Loucy (cell line): ENCODE measurements around the gene PTPRN2.

Source experiments
- H2AFZ ChIP-seq: fragments of 200-600 bp; sonication (generic); 2 replicates; pipeline ENCODE4 v1.6.0; 2016; ENCODE audit warnings: antibody characterized with exemption, mild to moderate bottlenecking, low read length, moderate library complexity
- H3F3A ChIP-seq: fragments of 200-600 bp; 2 replicates; pipeline ENCODE4 v1.6.0; 2016; ENCODE audit warnings: antibody characterized with exemption, low read depth, mild to moderate bottlenecking
- H3K27me3 ChIP-seq: fragments of 200-600 bp; sonication (generic); 2 replicates; pipeline ENCODE4 v1.6.1; 2014; ENCODE audit warnings: low read length, mild to moderate bottlenecking; ENCODE audit not compliant: insufficient read depth, poor library complexity, severe bottlenecking
- H3K36me3 ChIP-seq: fragments of 200-600 bp; sonication (generic); 2 replicates; pipeline ENCODE4 v1.6.1; 2016; ENCODE audit warnings: low read length; ENCODE audit not compliant: insufficient read depth
- H3K4me1 ChIP-seq: fragments of 200-600 bp; sonication (generic); 2 replicates; pipeline ENCODE4 v1.5.1; 2014; ENCODE audit warnings: low read length, mild to moderate bottlenecking; ENCODE audit not compliant: insufficient read depth, poor library complexity, severe bottlenecking
- H3K4me2 ChIP-seq: fragments of 200-600 bp; sonication (generic); 2 replicates; pipeline ENCODE4 v1.6.0; 2014; ENCODE audit warnings: antibody characterized with exemption, low read length, low read depth, mild to moderate bottlenecking; ENCODE audit not compliant: poor library complexity, severe bottlenecking
- H3K4me3 ChIP-seq: fragments of 200-600 bp; sonication (generic); 2 replicates; pipeline ENCODE4 v1.5.1; 2014; ENCODE audit warnings: low read length, mild to moderate bottlenecking, mixed read lengths; ENCODE audit not compliant: poor library complexity, severe bottlenecking
- H3K79me2 ChIP-seq: fragments of 200-600 bp; sonication (generic); 2 replicates; pipeline ENCODE4 v1.6.1; 2014; ENCODE audit warnings: low read length; ENCODE audit not compliant: insufficient read depth
- H3K9ac ChIP-seq: fragments of 200-600 bp; sonication (generic); 2 replicates; pipeline ENCODE4 v1.6.0; 2014; ENCODE audit warnings: mild to moderate bottlenecking, low read depth, low read length, moderate library complexity; ENCODE audit not compliant: poor library complexity, severe bottlenecking
- H3K9me2 ChIP-seq: fragments of 200-600 bp; sonication (generic); replicated peaks from 2 replicates; pipeline ENCODE4 v1.6.1; 2016; ENCODE audit warnings: low read depth, low read length, mixed read lengths
- H3K9me3 ChIP-seq: fragments of 200-600 bp; sonication (generic); 2 replicates; pipeline ENCODE4 v1.6.1; 2014; ENCODE audit warnings: mild to moderate bottlenecking, antibody characterized with exemption, low read length, low read depth; ENCODE audit not compliant: insufficient read depth
- H4K20me1 ChIP-seq: fragments of 200-600 bp; sonication (generic); 2 replicates; pipeline ENCODE4 v1.6.0; 2014; ENCODE audit warnings: antibody characterized with exemption, low read length, mild to moderate bottlenecking; ENCODE audit not compliant: insufficient read depth, poor library complexity, severe bottlenecking
- EZH2phosphoT487 ChIP-seq: fragments of 200-600 bp; IDR thresholded peaks from 2 replicates; pipeline ENCODE4 v1.6.1; 2018; ENCODE audit warnings: antibody characterized with exemption, mild to moderate bottlenecking, moderate library complexity, borderline replicate concordance
- TF ChIP-seq, protein P1 (sequence below): fragments of 200-600 bp; sonication (generic); conservative IDR thresholded peaks from 2 replicates; pipeline ENCODE4 v1.5.1; 2014; ENCODE audit warnings: mild to moderate bottlenecking, antibody characterized with exemption, low read length

Gene PTPRN2

DNA sequence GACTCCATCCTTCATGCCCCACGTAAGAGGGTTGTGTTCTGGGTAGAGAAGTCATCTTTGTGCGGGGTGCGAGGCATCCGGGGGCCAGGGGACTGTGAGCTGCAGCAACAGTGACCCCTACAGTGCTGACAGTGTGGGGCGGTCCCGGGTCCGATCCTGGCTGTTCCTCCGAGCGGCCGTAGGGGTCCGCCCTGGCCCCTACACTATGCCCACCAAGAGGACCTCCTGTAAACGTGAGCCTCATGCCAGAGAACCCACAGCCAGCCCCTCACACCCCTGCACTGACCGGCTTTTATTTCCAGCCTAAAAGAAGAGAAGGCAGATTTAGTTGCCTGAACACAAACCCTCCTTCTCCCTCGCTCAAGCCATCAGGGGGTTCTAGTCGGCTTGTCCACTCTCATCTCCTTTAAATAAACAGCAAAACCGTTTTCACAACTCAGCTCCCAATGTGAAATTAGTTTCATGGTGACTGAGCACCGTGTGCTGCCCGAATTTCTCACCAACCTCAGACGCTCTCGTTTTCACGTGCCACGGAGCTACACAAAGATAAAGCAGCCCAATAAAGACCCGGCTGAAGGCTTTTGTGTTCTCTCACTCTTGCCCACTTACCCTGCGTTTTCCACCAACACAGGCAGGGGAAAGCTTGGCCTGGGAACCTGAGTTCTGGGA, 588.6 kb downstream of the PTPRN2 start:
- no peaks in the 10 kb centered on the region for H3K36me3 ChIP-seq
- H2AFZ ChIP-seq: no peak overlapping the region
- H3K4me1 ChIP-seq: no peaks in the 10 kb centered on the region
- TF ChIP-seq EZH2phosphoT487: no peak
- TF ChIP-seq, protein P1, sequence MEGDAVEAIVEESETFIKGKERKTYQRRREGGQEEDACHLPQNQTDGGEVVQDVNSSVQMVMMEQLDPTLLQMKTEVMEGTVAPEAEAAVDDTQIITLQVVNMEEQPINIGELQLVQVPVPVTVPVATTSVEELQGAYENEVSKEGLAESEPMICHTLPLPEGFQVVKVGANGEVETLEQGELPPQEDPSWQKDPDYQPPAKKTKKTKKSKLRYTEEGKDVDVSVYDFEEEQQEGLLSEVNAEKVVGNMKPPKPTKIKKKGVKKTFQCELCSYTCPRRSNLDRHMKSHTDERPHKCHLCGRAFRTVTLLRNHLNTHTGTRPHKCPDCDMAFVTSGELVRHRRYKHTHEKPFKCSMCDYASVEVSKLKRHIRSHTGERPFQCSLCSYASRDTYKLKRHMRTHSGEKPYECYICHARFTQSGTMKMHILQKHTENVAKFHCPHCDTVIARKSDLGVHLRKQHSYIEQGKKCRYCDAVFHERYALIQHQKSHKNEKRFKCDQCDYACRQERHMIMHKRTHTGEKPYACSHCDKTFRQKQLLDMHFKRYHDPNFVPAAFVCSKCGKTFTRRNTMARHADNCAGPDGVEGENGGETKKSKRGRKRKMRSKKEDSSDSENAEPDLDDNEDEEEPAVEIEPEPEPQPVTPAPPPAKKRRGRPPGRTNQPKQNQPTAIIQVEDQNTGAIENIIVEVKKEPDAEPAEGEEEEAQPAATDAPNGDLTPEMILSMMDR: no peak
- H3F3A ChIP-seq: no peaks in the 10 kb centered on the region
- H3K9me3 ChIP-seq: peaks cover 5% of the 10 kb centered on the region; the same call in 1 of the 2 replicates
- H3K9ac ChIP-seq: no peak overlapping the region
- no peak overlapping the region for H3K4me3 ChIP-seq
- H3K4me2 ChIP-seq: no peak overlapping the region
- H3K9me2 ChIP-seq: no peaks in the 10 kb centered on the region
- H4K20me1 ChIP-seq: no peaks in the 10 kb centered on the region
- H3K79me2 ChIP-seq: no peaks in the 10 kb centered on the region
- H3K27me3 ChIP-seq: no peaks in the 10 kb centered on the region

DNA sequence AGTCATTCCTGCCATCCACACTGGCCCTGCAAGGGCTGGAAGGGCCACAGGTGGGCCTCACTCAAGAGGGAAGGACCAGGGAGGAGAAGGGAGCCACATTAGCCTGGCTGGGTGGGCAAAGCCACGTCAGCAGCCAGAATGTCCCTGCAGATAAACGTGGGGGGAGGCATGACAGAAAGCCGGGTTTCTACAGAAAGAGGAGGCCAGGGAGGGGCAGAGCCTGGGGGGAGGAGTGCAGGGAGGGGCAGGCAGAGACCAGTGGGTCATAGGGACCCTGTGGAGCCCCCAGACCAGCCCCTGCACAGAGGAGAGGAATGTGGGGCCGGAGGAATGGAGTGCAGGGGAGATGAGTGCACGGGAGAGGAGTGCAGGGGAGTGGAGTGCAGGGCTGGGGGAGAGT, 590.2 kb downstream of the PTPRN2 start:
- Histone ChIP-seq H3K9me3 (peaks cover 5% of the 10 kb centered on the region; the same call in 1 of the 2 replicates), H3K9ac (no peak overlapping the region), H3F3A (no peaks in the 10 kb centered on the region), H3K27me3 (no peaks in the 10 kb centered on the region), H3K36me3 (no peaks in the 10 kb centered on the region), H4K20me1 (no peaks in the 10 kb centered on the region), H3K4me3 (no peak overlapping the region), H3K4me1 (no peaks in the 10 kb centered on the region), H3K4me2 (no peak overlapping the region), H3K9me2 (no peaks in the 10 kb centered on the region), H3K79me2 (no peaks in the 10 kb centered on the region), H2AFZ (no peak overlapping the region)
- no peak for TF ChIP-seq EZH2phosphoT487
- TF ChIP-seq, protein P1: no peak

DNA sequence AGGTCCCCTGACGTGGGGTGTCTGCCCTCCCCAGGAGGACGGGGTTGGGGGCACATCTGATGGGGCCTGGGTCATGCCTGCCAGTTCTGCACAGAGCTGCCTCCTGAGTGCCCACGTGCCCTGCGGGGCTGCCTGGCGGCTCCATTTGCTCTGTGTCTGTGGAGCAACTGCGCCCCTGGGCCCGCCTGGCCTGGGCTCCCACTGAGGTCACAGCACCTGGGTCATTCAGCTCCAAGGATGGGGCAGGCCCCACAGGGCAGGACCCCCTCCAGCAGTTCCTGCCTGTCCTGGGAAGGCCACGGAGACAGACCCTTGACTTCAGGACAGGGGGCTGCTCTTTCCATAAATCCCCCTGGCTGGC, 590.6 kb downstream of the PTPRN2 start:
- Histone ChIP-seq H3K9ac (no peak overlapping the region), H3K4me2 (no peak overlapping the region)
- TF ChIP-seq, protein P1: no peak
- no peak for TF ChIP-seq EZH2phosphoT487

More for the DNA sequence above, 590.6 kb downstream of the PTPRN2 start:
- Histone ChIP-seq H3K79me2 (no peaks in the 10 kb centered on the region), H4K20me1 (no peaks in the 10 kb centered on the region), H3F3A (no peaks in the 10 kb centered on the region), H3K4me3 (no peak overlapping the region), H3K27me3 (no peaks in the 10 kb centered on the region), H3K36me3 (no peaks in the 10 kb centered on the region), H3K4me1 (no peaks in the 10 kb centered on the region), H3K9me3 (peaks cover 5% of the 10 kb centered on the region; the same call in 1 of the 2 replicates), H2AFZ (no peak overlapping the region), H3K9me2 (no peaks in the 10 kb centered on the region)
